Uterus (tissue), 4 donors: ENCODE measurements around the gene CBFA2T2. TPM values are rescaled to one million over a fixed set of nuclear protein-coding genes. Genes with fewer than 3 reads are reported as not detected.
A peak's percentile ranks its signal among the peaks of the same experiment; 100 is the strongest.

ENCODE experiments used
- DNase-seq, 2 donors: peaks; one replicate each; pipeline ENCODE4 v3.0.0-alpha.2; 2019 to 2020
- H3K27ac ChIP-seq, 2 donors: fragments of 200-600 bp; sonication (generic); 1 replicate in 1 of 2; 2 replicates in 1 of 2; pipeline ENCODE4 v1.5.1; 2016 to 2018
- H3K27me3 ChIP-seq, 2 donors: fragments of 200-600 bp; sonication (generic); one replicate each; pipeline ENCODE4 v1.5.1; 2018 to 2019; ENCODE audit warnings: control low read depth in 1 of 2
- H3K36me3 ChIP-seq, 2 donors: fragments of 200-600 bp; sonication (generic); one replicate each; pipeline ENCODE4 v1.5.1; 2019; ENCODE audit warnings: control low read depth in 1 of 2
- H3K4me1 ChIP-seq, 2 donors: fragments of 200-600 bp; sonication (generic); one replicate each; pipeline ENCODE4 v1.5.1; 2018 to 2019; ENCODE audit warnings: control low read depth in 1 of 2
- H3K4me3 ChIP-seq, 2 donors: fragments of 200-600 bp; sonication (generic); 1 replicate in 1 of 2; 2 replicates in 1 of 2; pipeline ENCODE4 v1.5.1; 2018 to 2019; ENCODE audit warnings: mild to moderate bottlenecking in 1 of 2
- H3K9me3 ChIP-seq, 2 donors: fragments of 200-600 bp; sonication (generic); one replicate each; pipeline ENCODE4 v1.5.1; 2019; ENCODE audit warnings: control low read depth in 1 of 2
- POLR2A ChIP-seq, 2 donors: fragments of 450-650 bp; IDR thresholded peaks; one replicate each; pipeline ENCODE4 v1.6.1; 2016; ENCODE audit warnings: antibody characterized with exemption in 2 of 2, mild to moderate bottlenecking in 1 of 2, moderate library complexity in 1 of 2
- intact Hi-C: fragments of 100-400 bp; cut with DNase I; formaldehyde crosslinking; loops from one replicate; pipeline ENCODE4 v1.15.1; 2023; ENCODE audit warnings: low total_unique reads
- total RNA-seq, 4 donors: library from RNA; depleted of rRNA in 3 of 4; stranded (reverse); fragments of >200 nt in 3 of 4; gene quantifications; one replicate each; pipeline versions ENCODE4 v1.1.0 to v1.2.4, GENCODE V29; 2014 to 2023
- TF ChIP-seq, protein P1 (sequence below), 4 experiments: fragments of 200-600 bp in 2 of 4; fragments of 450-650 bp in 2 of 4; sonication (generic) in 2 of 4; IDR thresholded peaks; one replicate each; pipeline ENCODE4 v1.5.1; 2016 to 2019; ENCODE audit warnings: antibody characterized with exemption in 4 of 4, mild to moderate bottlenecking in 2 of 4, moderate library complexity in 1 of 4
- donor health status: DM: yes; HTN: yes; CAD: no.

CBFA2T2 gene
- total RNA-seq, 4 donors from 2014 or later: 13.6 to 32.4 (median 24.3) TPM

DNA sequence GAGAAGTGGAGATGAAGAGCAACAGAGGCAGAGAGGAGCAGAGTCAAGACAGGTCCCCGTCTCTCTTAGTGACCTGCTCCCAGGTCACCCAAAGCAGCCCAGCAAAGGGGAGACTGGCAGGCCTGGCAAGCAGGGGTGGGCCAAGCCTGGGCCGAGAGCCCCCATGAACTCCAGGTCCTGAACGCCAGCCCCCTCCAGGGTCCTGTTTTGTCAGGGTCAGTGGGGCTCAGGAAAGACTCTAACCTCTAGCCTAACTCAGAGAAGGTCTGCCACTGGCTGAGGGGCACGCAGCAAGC, 183.2 kb downstream of the CBFA2T2 start:
- peak overlapping the region; percentile 90 to 91 for H3K27ac ChIP-seq
- DNase-seq: no peak

DNA sequence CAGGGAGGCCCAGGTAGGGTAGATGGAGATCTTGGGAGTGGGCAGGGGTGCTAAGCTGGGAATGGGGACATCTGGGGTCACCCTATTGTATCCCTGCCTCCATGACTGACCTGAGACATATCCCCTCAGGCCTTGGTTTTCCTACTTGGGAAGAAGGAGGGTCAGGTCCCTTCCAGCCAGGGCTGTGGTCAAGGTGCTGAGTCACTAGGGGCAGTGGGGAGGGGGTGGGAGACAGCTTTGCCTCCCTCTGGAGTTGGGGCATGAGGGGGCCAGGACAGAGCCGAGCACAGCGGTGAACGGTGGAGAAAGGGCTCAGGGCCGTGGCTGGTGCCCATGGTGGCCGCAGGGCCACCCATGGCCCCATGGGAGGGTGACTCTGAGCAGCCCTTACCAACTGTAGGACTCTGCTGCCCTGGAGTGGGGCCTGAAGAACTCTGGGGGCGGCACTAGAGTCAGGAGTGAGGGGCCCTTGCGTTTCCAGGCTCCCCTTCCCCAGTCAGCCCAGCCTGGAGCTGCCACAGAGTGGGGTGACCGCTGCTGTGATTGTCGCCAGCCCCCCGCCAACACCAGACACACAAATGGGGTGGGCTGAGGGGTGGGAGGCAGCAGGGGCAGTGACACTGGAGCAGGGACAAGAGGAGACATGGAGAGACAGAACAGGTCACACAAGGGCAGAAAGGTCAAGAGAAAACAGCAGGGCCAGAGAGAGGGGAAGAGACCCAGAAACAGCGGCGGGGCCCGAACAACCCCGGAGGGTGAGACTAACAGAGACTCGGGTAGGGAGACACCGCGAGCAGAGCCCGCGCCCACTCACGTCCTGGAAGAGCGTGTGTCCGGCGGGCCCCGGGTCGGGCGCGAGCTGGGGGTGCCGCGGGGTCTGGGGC, 183.8 kb downstream of the CBFA2T2 start:
- Histone ChIP-seq H3K27me3 (no peaks in the 10 kb centered on the region), H3K9me3 (no peaks in the 10 kb centered on the region), H3K36me3 (no peaks in the 10 kb centered on the region), H3K27ac (peak overlapping the region; percentile 90 to 91), H3K4me3 (peak overlapping the region; percentile 65 to 72), H3K4me1 (peaks cover 7 to 21% of the 10 kb centered on the region in 2 donors)
- no peak for TF ChIP-seq POLR2A (IDR thresholded peaks at IDR 0.05)
- TF ChIP-seq, protein P1, sequence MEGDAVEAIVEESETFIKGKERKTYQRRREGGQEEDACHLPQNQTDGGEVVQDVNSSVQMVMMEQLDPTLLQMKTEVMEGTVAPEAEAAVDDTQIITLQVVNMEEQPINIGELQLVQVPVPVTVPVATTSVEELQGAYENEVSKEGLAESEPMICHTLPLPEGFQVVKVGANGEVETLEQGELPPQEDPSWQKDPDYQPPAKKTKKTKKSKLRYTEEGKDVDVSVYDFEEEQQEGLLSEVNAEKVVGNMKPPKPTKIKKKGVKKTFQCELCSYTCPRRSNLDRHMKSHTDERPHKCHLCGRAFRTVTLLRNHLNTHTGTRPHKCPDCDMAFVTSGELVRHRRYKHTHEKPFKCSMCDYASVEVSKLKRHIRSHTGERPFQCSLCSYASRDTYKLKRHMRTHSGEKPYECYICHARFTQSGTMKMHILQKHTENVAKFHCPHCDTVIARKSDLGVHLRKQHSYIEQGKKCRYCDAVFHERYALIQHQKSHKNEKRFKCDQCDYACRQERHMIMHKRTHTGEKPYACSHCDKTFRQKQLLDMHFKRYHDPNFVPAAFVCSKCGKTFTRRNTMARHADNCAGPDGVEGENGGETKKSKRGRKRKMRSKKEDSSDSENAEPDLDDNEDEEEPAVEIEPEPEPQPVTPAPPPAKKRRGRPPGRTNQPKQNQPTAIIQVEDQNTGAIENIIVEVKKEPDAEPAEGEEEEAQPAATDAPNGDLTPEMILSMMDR (IDR thresholded peaks at IDR 0.05): no peak
- intact Hi-C loops: no loop called here
- peak in 1 of 2 donors; percentile 37 for DNase-seq

More for the DNA sequence above, 183.2 kb downstream of the CBFA2T2 start:
- intact Hi-C loops: no loop called here
- Histone ChIP-seq H3K36me3 (no peaks in the 10 kb centered on the region), H3K4me1 (peaks cover 7 to 21% of the 10 kb centered on the region in 2 donors), H3K4me3 (peak overlapping the region; percentile 65 to 72), H3K9me3 (no peaks in the 10 kb centered on the region), H3K27me3 (no peaks in the 10 kb centered on the region)
- TF ChIP-seq POLR2A (IDR thresholded peaks at IDR 0.05): no peak
- TF ChIP-seq, protein P1 (IDR thresholded peaks at IDR 0.05): no peak

DNA sequence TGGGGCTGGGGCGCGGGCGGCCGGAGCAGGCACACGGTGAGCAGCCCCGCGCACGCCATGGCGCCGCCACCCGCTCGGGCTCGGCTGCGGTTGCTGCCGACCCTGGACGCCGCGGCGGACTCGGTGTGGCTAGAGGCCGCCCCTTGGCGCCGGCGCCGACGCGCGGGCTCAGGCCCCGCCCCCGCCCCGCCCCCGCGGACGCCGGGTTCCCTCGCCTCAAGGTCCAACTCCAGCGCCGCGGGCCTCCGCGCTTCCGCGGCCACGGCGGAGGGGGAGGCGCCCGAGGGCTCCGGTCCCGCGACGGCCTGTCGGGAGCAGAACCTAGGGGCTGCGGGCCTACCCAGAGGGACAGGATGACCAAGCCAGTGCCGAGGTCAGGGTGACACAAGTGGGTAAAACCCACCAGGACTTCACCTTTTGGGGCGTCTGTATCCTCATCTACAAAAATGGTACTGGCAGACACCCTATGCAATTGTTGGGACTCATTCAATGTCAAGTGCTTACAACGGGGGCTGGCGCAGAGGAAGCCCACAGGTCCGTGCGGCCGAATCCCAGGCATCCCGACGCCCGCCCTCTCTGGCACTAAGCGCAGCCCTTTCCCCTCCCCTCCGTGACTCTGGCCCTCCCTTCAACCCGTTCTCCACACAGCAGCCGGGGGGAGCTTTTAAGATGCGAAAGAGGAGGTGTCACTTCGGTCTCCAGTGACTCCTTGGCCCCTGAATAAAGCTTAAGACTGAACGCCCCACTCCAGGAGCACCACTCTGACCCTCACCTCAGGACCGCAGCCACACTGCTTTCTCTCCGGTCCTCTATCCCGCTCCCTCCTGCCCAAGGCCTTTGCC, 184.6 kb downstream of the CBFA2T2 start, which contains the start of gene NECAB3:
Gene NECAB3 (minus strand): TSS at position 135 of the 842 bp plus-strand sequence. CDS start 76 bp downstream, at position 59.
- Histone ChIP-seq H3K27me3 (no peaks in the 10 kb centered on the region), H3K36me3 (no peaks in the 10 kb centered on the region), H3K4me1 (peaks cover 7 to 21% of the 10 kb centered on the region in 2 donors), H3K27ac (peak within 1 kb of the TSS; percentile 90 to 91), H3K4me3 (peak within 1 kb of the TSS; percentile 65 to 72), H3K9me3 (no peaks in the 10 kb centered on the region)
- TF ChIP-seq, protein P1 (IDR thresholded peaks at IDR 0.05): no peak
- peak; percentile 48 to 72 for TF ChIP-seq POLR2A (IDR thresholded peaks at IDR 0.05)
- intact Hi-C loops: no loop called here
- peak; percentile 80 to 91 for DNase-seq

DNA sequence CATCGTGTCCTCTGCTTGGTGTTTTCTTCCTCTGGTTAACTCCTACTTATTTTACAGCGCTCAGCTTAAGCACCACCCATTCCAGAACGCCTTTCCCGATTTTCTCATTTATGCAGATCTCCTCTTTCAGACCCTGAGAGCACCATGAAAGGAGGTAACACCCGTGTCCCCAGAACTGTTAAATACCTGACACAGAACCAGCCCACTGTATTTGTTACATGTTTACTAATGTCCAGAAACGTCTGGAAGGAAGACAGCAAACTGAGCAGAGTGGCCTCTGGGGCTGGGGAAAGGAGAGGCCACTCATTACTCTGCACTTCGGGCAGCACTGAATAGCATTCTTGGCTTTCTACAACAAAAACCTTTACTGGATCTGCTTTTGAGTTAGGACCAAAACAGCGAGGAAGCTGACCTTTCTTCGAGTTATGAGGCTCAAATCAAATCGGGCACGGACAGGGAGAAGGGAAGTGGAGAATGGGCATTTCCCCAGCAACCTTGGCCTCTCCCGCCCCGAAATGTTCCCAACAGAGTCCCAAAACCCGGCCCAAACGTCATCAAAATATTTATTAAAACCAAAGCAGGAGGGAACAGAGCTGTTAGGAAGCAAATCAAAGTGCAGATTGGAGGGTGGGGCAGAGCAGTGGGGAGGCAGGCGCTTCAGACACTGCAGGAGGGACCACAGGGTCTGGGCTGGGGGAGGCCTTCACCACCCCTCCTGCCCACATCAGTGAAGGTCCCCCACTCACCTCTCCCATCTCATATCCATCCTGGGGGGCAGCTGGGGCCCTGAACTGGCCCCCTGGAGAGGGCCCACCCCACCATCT, 185.5 kb downstream of the CBFA2T2 start:
- Histone ChIP-seq H3K36me3 (no peaks in the 10 kb centered on the region), H3K4me3 (peak overlapping the region; percentile 65 to 72), H3K27me3 (no peaks in the 10 kb centered on the region), H3K27ac (peak overlapping the region; percentile 90 to 91), H3K9me3 (no peaks in the 10 kb centered on the region), H3K4me1 (peaks cover 7 to 21% of the 10 kb centered on the region in 2 donors)
- TF ChIP-seq, protein P1 (IDR thresholded peaks at IDR 0.05): no peak
- peak in 1 of 2 donors; percentile 16 for TF ChIP-seq POLR2A (IDR thresholded peaks at IDR 0.05)
- intact Hi-C loops: no loop called here
- peak; percentile 60 to 63 for DNase-seq
